OCI-LY3 (cell line): ENCODE data around the gene GPBP1.

Experiments
- EZH2phosphoT487 ChIP-seq: fragments of 200-600 bp; shearing (Covaris generic); IDR thresholded peaks from 2 replicates; pipeline ENCODE4 v1.6.1; 2018; ENCODE audit warnings: antibody characterized with exemption, mixed run types, low read depth
- TF ChIP-seq, protein P1 (sequence below): fragments of 200-600, 300-600 bp; sonication (generic); IDR thresholded peaks from 2 replicates; pipeline ENCODE4 v1.5.1; 2014; ENCODE audit warnings: antibody characterized with exemption, low read length, low read depth

DNA sequence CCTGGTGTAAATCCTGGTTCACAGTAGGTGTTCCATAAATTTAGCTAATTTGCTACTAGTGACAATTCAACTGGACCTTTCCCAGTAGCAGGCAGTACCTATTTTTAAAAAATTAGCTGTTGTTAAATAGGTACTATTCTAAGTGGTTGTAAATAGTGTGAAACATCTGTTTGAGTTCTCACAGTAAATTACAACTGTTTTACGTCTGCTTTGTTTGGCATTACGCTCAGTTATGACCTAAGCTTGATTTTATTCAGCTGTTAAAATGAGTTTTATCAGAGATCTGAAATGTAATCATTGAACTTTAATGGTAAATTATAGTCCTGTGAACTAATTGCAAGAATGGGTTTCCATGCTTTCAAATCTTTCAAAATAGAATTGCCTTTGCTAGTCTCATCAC is 93.9 kb downstream of the GPBP1 start:
- TF ChIP-seq, protein P1, sequence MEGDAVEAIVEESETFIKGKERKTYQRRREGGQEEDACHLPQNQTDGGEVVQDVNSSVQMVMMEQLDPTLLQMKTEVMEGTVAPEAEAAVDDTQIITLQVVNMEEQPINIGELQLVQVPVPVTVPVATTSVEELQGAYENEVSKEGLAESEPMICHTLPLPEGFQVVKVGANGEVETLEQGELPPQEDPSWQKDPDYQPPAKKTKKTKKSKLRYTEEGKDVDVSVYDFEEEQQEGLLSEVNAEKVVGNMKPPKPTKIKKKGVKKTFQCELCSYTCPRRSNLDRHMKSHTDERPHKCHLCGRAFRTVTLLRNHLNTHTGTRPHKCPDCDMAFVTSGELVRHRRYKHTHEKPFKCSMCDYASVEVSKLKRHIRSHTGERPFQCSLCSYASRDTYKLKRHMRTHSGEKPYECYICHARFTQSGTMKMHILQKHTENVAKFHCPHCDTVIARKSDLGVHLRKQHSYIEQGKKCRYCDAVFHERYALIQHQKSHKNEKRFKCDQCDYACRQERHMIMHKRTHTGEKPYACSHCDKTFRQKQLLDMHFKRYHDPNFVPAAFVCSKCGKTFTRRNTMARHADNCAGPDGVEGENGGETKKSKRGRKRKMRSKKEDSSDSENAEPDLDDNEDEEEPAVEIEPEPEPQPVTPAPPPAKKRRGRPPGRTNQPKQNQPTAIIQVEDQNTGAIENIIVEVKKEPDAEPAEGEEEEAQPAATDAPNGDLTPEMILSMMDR: no peak
- no peak for TF ChIP-seq EZH2phosphoT487
